Endometrial microvascular endothelial cells (primary cell): ENCODE data around the gene YJU2. TPM values are rescaled to one million over a fixed set of nuclear protein-coding genes. Genes with fewer than 3 reads are reported as not detected.
"Not testable (repeated sequence)": the region's sequence is repeated elsewhere in the genome, so short reads cannot be mapped to it uniquely, and the experiment has no call there.

Experiments
- in situ Hi-C: cut with HindIII; loops from 2 replicates; pipeline ENCODE4 v1.10.0; 2017; ENCODE audit warnings: low sequenced_read_pairs, low pct_unique_long_range_greater_than_20kb; ENCODE audit errors: inconsistent ontology term
- total RNA-seq: library from RNA; depleted of rRNA; stranded (reverse); fragments of >200 nt; gene quantifications from one replicate; pipeline ENCODE4 v1.2.3, GENCODE V29; 2015; ENCODE audit errors: inconsistent ontology term

YJU2 gene
- 39.5 TPM for total RNA-seq

DNA sequence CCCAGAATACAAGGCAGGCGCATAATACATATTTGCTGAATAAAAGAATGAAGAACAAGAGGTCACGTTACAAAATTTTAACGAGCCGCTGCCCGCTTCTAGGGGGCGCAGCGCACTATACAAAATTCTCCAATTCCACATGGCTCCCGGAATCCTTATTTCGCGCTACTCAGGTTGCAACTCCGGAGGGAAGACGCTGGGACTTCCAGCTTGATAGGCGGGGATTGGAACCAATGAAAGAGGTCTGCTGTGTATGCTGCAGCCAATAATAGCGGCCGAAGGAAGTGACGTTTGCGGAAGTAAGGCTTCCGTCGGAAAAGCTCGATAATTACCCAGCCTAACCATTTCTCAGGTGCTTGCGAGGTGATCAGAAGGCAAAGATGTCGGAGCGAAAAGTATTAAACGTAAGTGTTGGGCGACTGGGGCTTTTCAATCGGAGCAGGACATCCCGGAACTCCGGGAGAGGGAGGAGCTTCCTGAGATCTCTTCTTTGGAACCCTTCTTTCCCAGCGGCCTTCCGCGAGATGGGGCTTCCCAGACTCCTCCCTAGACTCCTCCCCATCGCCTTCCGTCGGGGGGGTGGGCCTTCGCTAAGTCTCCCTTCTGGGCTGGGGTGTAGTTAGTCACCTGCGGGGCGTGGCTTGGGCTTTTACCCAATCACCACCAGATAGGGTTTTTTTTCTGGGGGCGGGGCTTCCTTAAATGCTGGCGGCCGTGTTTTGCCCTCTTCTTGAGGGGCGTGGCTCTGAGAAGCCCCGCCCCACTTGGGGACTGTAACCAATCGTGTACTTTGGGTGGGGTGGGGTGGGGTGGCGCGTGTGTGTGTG is at the start of gene YJU2:
Gene YJU2, plus strand, starts transcription at position 314 of the 827 bp plus-strand sequence. Its CDS starts 67 bp downstream, at position 381.
- in situ Hi-C loops = no loop called here

DNA sequence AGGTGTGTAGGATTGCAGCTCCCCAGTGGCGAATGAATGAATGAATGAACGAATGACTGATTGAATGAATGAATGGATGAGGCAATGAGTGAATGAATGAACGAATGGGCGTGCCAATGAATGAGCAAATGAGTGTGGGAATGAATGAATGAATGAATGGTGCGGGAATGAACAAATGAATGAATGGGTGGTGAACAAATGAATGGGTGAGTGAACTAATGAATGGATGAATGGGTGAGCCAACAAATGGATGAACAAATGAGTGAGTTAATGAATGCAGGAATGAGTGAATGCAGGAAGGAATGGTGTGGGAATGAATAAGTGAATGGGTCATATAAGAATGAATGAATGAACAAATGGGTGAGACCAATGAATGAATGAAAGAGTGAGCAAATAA is 49.7 kb upstream of the YJU2 start:
- in situ Hi-C loops = no loop called here

DNA sequence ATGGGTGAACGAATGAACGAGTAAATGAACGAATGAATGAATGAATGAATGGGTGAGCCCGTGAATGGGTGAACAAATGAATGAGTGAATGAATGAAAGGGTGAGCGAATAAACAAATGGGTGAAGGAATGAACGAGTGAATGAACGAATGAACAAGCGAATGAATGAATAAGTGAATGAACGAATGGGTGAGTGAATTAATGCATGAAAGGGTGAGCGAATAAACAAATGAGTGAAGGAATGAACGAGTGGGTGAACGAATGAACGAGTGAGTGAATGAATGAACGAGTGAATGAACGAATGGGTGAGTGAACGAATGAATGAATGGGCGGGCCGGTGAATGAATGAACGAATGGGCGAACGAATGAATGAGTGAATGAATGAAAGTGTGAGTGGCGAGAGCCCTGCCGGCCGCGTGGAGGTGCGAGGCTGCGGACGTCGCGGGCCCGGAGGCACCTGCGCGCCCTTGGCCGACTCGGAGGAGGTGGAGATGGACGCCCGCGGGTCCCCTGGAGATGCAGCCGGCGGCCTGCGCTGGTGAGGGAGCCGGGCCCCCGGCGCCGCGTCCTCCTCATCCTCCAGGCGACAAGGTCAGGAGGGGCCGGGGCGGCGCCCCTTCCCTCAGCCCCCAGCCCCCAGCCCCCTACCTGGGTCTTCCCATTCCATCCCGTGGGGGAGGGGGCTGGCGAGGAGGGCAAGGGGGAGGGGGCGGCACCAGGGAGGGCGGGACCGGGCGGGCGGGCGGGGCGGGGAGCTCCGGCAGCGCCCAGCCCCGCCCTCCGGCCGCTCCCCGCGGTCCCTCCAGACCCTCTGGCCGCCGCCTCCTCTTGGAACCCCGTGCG is 49.0 kb upstream of the YJU2 start:
- in situ Hi-C loops = no loop called here

DNA sequence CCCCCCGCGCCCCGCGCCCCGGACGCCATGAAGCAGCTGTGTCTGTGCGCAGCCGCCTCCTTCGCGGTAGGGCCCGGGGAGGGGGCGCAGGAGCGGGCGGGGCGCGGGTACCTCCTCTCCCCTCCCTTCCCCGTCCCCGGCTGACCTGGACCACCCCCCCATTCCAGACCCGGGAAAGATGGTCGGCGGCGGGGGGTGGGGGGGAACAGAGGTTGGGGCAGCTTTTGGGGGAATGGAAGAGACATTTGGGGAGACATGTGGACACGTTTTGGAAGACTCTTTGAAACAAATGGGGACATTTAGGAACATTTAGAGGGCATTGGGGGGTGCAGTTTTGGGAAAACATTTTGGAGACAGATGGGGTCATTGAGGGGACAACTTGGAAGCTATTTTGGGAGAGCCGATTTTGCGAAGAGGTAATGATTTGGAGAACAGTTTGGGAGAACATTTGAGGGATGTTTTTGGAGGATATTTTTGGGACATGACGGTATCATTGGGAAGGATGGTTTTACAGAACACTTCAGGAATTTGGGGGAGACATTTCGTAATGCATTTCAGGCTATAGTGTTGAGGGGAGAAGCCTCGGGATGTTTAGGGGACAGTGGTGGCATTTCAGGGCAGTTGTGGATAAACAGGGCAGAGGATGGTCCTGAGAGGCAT is 48.3 kb upstream of the YJU2 start:
- in situ Hi-C loops = no loop called here

DNA sequence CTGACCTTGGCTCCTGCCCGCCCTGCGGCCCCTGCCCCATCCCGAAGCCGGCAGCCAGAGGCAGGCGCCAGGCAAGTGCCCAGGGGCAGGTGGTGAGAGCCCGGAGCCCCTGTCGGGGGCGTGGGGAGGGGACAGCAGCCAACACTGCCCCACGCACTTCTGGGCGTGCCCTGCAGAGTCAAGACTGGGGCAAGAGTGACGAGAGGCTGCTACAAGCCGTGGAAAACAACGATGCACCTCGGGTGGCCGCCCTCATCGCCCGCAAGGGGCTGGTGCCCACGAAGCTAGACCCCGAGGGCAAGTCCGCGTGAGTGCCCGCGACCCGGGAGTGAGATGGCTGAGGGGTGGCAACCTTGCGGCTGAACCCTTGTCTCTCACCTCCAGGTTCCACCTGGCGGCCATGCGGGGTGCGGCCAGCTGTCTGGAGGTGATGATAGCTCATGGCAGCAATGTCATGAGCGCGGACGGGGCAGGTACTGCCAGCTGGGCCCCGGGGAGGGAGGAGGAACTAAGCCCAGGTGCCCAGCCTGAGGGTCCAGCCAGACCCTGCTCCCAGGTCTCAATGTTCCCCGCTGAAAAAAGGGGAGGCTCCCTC is 47.1 kb upstream of the YJU2 start:
- in situ Hi-C loops = no loop called here

DNA sequence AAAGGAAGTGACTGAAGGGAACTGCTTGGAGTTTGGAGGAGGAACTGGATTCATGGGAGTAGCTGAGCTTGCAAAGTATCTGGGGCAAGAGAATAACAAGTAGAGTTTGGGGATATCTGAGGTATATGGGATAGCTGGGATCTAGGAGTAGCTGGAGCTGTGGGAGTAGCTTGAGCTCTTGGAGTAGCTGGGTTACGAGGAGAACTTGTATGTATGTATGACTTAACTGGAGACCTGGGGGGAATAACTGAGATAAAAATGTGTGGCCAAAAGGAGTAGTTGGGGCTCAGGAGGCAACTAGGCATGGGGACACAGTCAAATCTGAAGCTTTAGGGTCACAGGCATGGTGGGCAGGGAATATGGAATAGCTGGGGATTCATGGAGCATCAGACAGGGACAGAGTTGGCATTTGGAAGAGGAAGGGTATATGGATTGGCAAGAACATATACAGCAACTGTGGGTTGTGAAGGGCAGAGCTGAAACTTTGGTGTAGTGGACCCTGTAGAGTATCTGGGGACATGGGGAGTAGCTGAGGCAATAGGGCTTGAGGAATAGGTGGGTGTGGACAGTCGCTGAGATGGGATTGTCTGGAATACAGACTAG is 45.8 kb upstream of the YJU2 start:
- in situ Hi-C loops = no loop called here

DNA sequence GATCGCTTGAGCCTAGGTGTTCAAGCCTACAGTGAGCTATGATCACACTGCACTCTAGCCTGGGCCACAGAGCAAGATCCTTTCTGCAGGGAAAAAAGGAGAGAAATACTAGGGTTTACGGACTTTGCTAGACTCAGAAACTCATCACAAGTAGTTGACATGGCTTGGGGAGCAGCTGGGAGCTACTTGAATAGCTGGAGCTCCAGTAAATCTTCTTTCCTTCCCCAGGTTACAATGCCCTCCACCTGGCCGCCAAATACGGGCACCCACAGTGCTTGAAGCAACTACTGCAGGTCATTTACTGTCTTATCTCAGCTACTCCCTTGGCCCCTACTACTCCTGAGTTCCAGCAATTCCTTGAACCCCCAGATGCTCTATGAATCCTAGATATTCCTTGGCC is 45.1 kb upstream of the YJU2 start:
- in situ Hi-C loops = no loop called here

DNA sequence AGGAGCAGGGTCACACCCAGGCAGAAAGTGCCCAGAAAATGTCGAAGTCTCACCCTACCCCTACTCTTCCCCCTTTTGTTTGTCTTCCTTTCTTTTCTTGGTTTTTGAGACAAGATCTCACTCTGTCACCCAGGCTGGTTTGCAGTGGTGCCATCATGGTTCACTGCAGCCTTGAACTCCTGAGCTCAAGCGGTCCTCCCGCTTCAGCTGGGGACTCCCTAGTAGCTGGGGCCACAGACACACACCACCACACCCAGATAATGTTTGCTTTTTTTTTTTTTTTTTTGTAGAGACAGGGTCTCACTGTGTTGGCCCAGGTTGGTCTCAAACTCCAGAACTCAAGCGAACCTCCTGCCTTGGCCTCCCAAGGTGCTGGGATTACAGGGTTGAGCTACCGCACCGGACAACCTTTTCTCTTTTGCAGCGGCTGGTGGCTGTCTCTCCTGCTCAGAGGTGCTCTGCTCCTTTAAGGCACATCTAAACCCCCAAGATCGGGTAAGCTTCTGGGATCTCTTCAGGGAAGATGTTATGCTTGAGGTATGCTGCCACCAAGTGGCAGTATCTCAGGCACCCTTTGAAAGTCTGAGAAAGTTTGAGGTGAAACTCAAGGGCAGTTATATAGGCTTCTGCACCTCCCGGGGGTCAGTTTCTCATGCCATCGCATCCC is 39.9 kb upstream of the YJU2 start:
- in situ Hi-C loops = no loop called here

DNA sequence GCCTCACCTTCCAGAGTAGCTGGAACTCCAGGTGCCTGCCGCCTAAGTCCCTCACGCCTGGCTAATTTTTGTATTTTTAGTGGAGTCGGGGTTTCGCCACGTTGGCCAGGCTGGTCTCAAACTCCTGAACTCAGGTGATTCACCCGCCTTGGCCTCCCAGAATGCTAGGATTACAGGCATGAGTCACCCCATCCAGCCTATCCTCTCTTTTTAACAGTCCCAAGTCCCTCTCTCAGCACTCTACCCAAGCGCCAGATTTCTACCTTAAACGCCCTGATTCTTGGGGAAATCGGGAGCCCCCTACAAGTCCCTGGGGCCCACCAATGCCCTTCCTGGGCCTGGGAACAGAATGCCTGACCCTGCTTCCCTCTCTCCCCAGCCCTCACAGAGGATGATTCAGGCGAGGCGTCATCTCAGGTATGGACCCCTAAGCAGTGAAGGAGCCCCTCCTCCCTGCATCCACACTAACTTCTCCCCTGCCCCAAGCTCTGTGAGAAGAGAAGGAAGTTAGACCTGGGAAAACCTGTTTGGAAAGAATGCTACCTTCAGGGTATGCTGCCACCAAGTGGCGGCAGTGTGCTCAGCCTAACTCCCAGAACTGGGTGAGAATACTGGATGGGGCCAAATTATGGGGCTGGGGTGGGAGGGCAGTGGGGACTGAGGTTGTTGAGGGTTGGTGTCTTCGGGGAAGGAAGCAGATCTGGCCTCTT is 38.3 kb upstream of the YJU2 start:
- in situ Hi-C loops = no loop called here

DNA sequence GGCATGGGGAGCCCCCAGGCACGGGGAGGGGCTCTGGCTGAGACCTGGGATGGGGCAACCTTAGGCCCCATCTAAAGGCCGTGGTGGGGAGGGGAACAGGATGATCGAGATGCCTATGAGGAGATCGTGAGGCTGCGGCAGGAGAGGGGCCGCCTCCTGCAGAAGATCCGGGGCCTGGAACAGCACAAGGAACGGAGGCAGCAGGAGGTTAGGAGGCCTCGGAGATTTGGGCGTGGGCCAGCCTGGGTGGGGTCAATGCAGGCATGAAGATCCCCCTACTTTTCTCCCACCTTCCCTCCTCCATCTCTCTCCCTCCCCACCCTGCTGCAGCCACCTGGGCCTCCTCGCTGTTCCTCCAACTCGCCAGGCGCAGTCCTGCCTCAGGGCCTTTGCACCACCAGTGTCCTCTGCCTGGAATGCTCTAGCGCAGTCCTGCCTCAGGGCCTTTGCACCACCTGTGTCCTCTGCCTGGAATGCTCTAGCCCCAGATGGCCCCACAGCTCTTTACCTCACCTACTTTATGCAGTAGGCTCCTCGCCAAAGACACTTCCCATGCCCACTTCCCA is 36.6 kb upstream of the YJU2 start:
- in situ Hi-C loops = no loop called here

DNA sequence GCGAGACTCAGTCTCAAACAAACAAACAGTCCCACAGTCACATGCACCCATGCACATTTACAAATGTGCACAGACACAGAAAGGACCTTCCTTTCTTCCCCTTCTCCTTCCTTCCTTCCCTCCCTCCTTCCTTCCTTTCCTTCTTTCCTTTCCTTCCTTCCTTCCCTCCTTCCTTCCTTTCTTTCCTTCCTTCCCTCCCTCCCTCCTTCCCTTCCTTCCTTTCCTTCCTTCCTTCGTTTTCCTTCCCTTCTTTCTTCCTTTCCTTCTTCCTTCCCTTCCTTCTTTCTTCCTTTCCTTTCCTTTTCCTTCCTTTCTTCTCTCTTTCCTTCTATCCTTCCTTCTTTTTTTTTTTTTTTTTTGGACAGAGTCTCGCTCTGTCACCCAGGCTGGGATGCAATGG is 33.8 kb upstream of the YJU2 start:
- in situ Hi-C loops = no loop called here

DNA sequence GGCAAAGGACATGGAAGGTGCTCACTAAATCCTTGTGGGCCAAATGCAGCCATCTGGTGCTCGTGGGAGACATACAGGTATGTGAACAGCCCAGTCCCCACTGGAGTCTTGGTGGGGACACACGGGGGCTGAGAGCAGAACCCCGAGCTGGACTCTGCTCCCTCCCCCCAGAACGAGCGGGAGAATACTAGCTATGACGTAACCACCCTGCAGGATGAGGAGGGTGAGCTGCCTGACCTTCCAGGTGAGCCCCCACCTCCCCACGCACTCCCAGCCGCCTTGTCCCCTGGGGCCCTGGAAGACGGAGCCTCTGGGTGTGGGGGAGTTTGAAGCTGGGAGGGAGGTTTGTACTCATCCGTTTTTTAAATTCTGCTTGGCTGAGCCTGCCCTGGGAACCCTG is 31.1 kb upstream of the YJU2 start:
- in situ Hi-C loops = no loop called here

DNA sequence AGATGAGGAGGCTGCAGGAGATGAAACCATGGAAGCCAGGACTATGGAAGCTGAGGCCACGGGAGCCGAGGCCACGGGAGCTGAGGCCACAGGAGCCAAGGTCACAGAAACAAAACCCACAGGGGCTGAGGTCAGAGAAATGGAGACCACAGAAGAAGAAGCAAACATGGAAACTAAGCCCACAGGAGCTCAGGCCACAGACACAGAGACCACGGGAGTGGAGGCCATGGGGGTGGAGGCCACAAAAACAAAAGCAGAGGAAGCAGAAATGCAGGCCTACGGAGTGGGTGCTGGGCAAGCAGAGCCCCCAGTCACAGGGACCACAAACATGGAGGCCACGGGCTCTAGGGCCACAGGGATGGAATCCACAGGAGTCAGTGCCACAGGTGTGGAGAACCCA is 30.0 kb upstream of the YJU2 start:
- in situ Hi-C loops = no loop called here

DNA sequence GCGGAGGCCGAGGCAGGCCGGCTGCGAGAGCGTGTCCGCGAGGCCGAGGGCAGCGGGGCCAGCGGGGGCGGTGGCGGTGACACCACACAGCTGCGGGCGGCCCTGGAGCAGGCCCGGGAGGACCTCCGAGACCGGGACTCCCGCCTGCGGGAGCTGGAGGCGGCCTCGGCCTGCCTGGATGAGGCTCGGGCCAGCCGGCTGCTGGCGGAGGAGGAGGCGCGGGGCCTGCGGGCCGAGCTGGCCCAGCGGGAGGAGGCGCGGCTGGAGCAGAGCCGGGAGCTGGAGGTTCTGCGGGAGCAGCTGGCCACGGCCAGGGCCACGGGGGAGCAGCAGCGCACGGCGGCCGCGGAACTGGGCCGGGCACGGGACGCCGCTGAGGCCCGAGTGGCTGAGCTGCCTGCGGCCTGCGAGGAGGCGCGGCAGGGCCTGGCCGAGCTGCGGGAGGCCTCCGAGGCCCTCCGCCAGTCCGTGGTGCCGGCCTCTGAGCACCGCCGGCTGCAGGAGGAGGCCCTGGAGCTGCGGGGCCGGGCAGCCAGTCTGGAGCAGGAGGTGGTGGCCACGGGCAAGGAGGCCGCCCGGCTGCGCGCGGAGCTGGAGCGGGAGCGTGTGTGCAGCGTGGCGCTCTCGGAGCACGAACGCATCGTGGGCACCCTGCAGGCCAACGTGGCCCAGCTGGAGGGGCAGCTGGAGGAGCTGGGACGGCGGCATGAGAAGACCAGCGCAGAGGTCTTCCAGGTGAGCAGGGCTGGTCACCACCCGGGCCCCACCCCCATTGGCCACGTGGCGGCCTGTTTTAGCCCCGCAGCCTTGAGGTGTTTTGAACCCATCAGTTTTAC is 29.2 kb upstream of the YJU2 start:
- in situ Hi-C loops = no loop called here

DNA sequence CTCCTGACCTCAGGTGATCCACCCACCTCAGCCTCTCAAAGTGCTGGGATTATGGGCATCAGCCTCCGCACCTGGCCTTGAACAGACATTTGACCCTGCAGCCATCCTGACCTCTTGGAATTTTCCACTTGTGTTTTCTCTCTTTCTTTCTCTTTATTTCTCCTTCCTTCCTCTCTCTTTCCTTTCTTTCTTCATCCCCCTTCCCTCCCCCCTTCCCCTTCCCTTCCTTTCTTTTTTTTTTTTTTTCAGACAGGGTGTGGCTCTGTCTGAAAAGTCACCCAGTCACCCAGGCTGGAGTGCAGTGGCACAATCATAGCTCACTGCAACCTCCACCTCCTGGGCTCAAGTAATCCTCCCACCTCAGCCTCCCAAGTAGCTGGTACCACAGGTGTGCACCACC is 28.4 kb upstream of the YJU2 start:
- in situ Hi-C loops = not testable (repeated sequence)

DNA sequence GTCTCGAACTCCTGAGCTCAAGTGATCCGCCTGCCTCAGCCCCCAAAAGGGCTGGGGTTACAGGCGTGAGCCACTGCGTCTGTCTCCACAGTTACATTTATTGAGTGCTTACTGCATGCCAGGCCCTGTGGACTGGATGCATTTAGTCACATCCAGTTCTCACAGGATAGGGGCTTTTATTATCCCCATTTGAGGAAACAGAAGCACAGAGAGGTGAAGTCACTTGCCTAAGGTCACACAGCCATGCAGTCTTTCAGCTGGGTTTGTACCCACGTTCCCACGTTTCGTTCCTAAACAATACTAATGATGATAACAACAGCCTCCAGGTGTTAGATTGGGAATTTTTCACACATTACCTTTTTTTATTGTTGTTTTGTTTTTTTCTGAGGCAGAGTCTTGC is 26.7 kb upstream of the YJU2 start:
- in situ Hi-C loops = no loop called here

DNA sequence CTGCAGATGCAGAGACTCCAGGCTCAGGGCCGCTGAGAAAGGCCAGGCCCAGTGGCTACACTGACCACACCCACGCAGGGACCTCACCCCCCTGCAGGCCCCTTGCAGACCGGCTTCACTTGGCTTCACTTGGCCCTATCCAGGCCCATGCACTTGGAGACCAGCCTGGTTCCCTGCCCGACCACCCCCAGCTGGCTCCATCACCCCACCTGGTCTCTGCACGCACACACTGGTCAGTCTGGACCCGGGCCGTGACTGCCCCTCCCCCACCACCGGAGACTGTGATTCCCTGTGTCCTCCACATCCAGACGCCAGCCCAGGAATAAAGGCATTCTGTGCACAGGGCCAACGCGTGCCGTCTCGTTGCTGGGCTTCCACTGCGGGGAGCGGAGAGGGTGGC is 22.4 kb upstream of the YJU2 start:
- in situ Hi-C loops = no loop called here
